Measurements from ENCODE around the gene ALDH1L2. TPM values are rescaled to one million over a fixed set of nuclear protein-coding genes. Genes with fewer than 3 reads are reported as not detected.

ALDH1L2 gene
- total RNA-seq (1 to 10 TPM; 2.3 to 2.5 TPM), polyA plus RNA-seq (ENCODE audit: insufficient read depth, low read depth, low replicate concordance) (3.5 TPM)
- long read RNA-seq, donor 1: 0 reads
- long read RNA-seq, donor 2: 0 reads

DNA sequence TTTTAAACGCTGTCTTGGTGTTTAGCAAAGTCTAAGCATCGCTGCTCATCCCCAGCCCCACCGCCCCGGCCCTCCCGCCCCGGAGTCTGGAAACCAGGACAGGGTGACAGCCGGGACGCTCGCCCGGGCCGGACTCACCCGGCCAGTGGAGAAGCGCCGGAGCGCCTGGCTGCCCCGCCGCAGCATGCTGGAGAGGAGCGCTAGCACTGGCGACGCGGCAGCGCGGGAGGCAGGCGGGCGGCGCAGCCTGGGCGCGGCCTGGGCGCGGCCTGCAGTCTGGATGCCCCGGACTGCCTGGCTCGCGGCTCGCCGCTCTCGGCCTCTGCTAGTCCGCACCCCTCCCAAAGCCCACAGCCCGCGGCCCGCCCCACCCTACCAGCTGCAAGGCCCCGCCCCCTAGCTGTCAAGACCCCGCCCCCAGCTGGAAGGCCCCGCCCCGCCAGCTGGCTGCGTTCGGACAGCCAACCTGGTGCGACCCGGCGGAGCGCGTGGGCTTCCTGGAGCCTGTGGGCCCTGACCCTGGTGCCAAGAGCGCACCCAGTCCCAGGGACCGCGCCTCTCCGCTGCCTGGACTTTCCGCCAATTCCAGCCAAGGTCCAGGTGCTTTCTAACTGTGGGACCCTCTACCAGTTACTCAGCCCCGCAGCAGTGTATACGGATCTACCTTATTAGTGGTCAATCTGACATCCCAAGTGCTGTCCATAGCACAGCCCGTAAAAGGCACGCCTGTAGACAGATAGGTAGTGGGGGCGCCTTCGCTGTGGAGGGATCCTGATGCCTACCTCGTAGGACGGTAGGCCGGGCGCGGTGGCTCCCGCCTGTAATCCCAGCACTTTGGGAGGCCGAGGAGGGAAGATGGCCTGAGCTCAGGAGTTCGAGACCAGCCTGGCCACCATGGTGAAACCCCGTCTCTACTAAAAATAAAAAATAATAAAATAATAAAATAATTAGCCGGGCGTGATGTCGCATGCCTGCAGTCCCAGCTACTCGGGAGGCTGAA is at the start of gene ALDH1L2:
ALDH1L2 (minus strand) TSS at position 208 of the 1,000 bp plus-strand sequence; CDS start at position 186, 22 bp downstream.
- no peaks in the 10 kb centered on the region for H3K4me1 ChIP-seq
- no peak within 1 kb of the TSS for H3K27ac ChIP-seq
- peak within 1 kb of the TSS; percentile 55 to 64 for H3K4me3 ChIP-seq
- 27 to 68% methylated on average over 20 to 54 of the region's 75 CpGs for WGBS, 2 donors
- intact Hi-C loops (cut with DNase I; ENCODE audit: low total_unique reads): no loop called here
- no peaks in the 10 kb centered on the region for H3K9me3 ChIP-seq
- no peak for TF ChIP-seq POLR2A (IDR thresholded peaks at IDR 0.05)
- TF ChIP-seq, protein P1, sequence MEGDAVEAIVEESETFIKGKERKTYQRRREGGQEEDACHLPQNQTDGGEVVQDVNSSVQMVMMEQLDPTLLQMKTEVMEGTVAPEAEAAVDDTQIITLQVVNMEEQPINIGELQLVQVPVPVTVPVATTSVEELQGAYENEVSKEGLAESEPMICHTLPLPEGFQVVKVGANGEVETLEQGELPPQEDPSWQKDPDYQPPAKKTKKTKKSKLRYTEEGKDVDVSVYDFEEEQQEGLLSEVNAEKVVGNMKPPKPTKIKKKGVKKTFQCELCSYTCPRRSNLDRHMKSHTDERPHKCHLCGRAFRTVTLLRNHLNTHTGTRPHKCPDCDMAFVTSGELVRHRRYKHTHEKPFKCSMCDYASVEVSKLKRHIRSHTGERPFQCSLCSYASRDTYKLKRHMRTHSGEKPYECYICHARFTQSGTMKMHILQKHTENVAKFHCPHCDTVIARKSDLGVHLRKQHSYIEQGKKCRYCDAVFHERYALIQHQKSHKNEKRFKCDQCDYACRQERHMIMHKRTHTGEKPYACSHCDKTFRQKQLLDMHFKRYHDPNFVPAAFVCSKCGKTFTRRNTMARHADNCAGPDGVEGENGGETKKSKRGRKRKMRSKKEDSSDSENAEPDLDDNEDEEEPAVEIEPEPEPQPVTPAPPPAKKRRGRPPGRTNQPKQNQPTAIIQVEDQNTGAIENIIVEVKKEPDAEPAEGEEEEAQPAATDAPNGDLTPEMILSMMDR (IDR thresholded peaks at IDR 0.05): no peak
- H3K27me3 ChIP-seq: no peaks in the 10 kb centered on the region
- H3K36me3 ChIP-seq (ENCODE audit: low read depth, missing control alignments): no peaks in the 10 kb centered on the region
- DNase-seq: peak; percentile 88

DNA sequence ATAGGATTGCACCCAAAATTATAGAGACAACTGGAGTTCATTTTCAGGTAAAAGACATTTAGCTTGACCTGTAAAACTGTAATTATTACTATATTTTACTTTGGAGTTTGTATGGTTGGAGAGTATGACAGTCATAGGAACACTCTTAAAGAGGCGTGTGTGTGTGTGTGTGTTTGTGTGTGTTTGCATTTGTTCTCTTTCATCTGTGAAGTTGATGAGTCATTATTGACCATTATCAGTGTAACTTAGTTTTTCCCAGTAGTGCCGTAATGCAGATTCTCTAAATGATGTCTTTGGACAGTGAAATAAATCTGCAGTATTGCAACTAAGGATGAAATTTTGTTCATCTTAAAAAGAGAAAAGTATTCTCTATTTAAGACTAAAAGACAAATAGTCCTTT is 36.3 kb upstream of the ALDH1L2 start:
- no peak for DNase-seq
- no peak overlapping the region for H3K27ac ChIP-seq
- WGBS, 2 donors: 75 to 96% methylated on average over 2 of the region's 2 CpGs
- H3K4me3 ChIP-seq: no peak overlapping the region
- H3K9me3 ChIP-seq: no peaks in the 10 kb centered on the region
- intact Hi-C loops (cut with DNase I; ENCODE audit: low total_unique reads): no loop called here
- H3K36me3 ChIP-seq (ENCODE audit: low read depth, missing control alignments): no peaks in the 10 kb centered on the region
- no peaks in the 10 kb centered on the region for H3K27me3 ChIP-seq
- no peaks in the 10 kb centered on the region for H3K4me1 ChIP-seq
- no peak for TF ChIP-seq POLR2A (IDR thresholded peaks at IDR 0.05)
- TF ChIP-seq, protein P1 (IDR thresholded peaks at IDR 0.05): no peak

DNA sequence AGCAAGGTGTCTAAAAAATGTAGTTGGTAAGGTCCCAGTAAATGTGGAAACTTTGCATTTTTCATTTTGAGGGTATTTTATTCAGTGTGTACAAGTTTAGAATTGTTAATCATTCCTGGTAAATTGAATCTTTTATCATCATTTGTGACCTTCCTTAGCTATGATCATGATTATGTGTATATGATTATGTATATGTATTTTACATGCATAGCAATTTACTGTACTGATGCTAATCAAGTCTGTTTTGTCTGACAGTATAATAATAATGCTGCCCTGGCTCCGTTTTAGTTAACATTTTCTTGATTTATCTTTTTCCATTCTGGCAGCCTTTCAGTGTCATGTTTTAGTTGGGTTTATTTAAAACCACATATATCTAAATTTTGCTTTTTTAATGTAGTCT is 32.7 kb upstream of the ALDH1L2 start:
- Histone ChIP-seq H3K27ac (no peak overlapping the region), H3K4me3 (no peak overlapping the region), H3K36me3 (ENCODE audit: low read depth, missing control alignments) (no peaks in the 10 kb centered on the region), H3K4me1 (no peaks in the 10 kb centered on the region), H3K27me3 (no peaks in the 10 kb centered on the region), H3K9me3 (no peaks in the 10 kb centered on the region)
- no peak for DNase-seq
- TF ChIP-seq POLR2A (IDR thresholded peaks at IDR 0.05): no peak
- TF ChIP-seq, protein P1 (IDR thresholded peaks at IDR 0.05): no peak
- intact Hi-C loops (cut with DNase I; ENCODE audit: low total_unique reads): no loop called here
- WGBS, 2 donors: 91 to 94% methylated on average over 1 of the region's 1 CpG

DNA sequence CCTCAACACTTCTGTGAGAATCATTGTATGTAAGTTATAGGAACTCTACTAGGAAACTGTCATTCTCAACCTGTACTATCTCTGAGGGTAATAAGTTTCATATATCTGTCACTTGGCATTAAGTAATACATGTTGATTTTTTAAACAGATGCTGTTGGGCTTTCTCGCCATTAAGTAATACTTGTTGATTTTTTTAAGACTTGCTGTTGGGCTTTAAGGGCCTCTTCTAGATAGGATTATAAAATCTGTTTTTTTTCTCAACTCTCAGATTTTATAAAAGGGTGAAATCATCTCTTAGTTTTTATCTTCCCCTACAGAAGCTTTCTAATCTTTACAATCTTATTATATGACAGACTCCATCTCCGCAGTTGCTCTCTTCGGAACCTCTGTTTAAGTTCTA is 28.8 kb upstream of the ALDH1L2 start:
- DNase-seq: no peak
- Histone ChIP-seq H3K9me3 (no peaks in the 10 kb centered on the region), H3K36me3 (ENCODE audit: low read depth, missing control alignments) (no peaks in the 10 kb centered on the region), H3K4me1 (no peaks in the 10 kb centered on the region), H3K27ac (no peak overlapping the region), H3K4me3 (no peak overlapping the region), H3K27me3 (no peaks in the 10 kb centered on the region)
- TF ChIP-seq, protein P1 (IDR thresholded peaks at IDR 0.05): no peak
- TF ChIP-seq POLR2A (IDR thresholded peaks at IDR 0.05): no peak
- WGBS, 2 donors: 96 to 98% methylated on average over 3 of the region's 3 CpGs
- intact Hi-C loops (cut with DNase I; ENCODE audit: low total_unique reads): no loop called here
